K562 (cell line): ENCODE measurements around the gene OBP2A. TPM values are rescaled to one million over a fixed set of nuclear protein-coding genes. Genes with fewer than 3 reads are reported as not detected.

Source experiments
- ARID3A ChIP-seq: IDR thresholded peaks from 2 replicates; pipeline ENCODE4 v1.6.1; 2012; ENCODE audit warnings: low read depth, low read length, improper control_type of control experiment, borderline replicate concordance
- BHLHE40 ChIP-seq: IDR thresholded peaks from 2 replicates; pipeline ENCODE4 v1.6.1; 2011; ENCODE audit warnings: low read length, improper control_type of control experiment
- DLX4 ChIP-seq: fragments of 250-450 bp; sonication (Bioruptor Pico); IDR thresholded peaks from 2 replicates; pipeline ENCODE4 v1.6.1; 2021; ENCODE audit warnings: mild to moderate bottlenecking
- ETV1 ChIP-seq: fragments of 450-650 bp; conservative IDR thresholded peaks from 2 replicates; pipeline ENCODE4 v1.6.1; 2016; ENCODE audit warnings: missing genetic modification characterization, control low read depth, low read depth, missing compliant biosample characterization
- NR4A1 ChIP-seq, 2 experiments: fragments of 250-450 bp in 1 of 2; fragments of 450-650 bp in 1 of 2; sonication (Bioruptor Pico) in 1 of 2; IDR thresholded peaks; 2 replicates each; pipeline versions ENCODE4 v1.4.0 to v1.6.1; 2016 to 2020; ENCODE audit warnings: mild to moderate bottlenecking in 2 of 2, missing compliant biosample characterization in 1 of 2, missing genetic modification characterization in 1 of 2, moderate library complexity in 1 of 2
- PTBP1 ChIP-seq: fragments of 200-400 bp; formaldehyde crosslinking; IDR thresholded peaks from 2 replicates; pipeline ENCODE4 v1.6.1; 2017; ENCODE audit warnings: low read depth, low read length
- SMARCA4 ChIP-seq: fragments of 450-650 bp; IDR thresholded peaks from 2 replicates; pipeline ENCODE4 v1.6.1; 2016
- STAT5B ChIP-seq: fragments of 250-450 bp; sonication (Bioruptor Pico); IDR thresholded peaks from 2 replicates; pipeline ENCODE4 v1.8.0; 2021; ENCODE audit warnings: mild to moderate bottlenecking, inconsistent platforms
- TAF1 ChIP-seq: IDR thresholded peaks from 2 replicates; pipeline ENCODE4 v1.6.1; 2011; ENCODE audit warnings: mild to moderate bottlenecking, low read length, moderate library complexity; ENCODE audit not compliant: insufficient read depth, control insufficient read depth, severe bottlenecking; ENCODE audit errors: extremely low read depth
- TBL1XR1 ChIP-seq, 2 experiments: IDR thresholded peaks; 2 replicates each; pipeline ENCODE4 v1.6.1; 2012; ENCODE audit warnings: improper control_type of control experiment in 2 of 2, low read length in 2 of 2, mild to moderate bottlenecking in 1 of 2
- XRCC3 ChIP-seq: fragments of 450-650 bp; IDR thresholded peaks from 2 replicates; pipeline ENCODE4 v1.6.1; 2017; ENCODE audit warnings: mild to moderate bottlenecking, moderate library complexity
- ZNF239 ChIP-seq: fragments of 250-450 bp; sonication (Bioruptor Pico); IDR thresholded peaks from 2 replicates; pipeline ENCODE4 v1.4.0; 2020; ENCODE audit warnings: mild to moderate bottlenecking
- ZNF354B ChIP-seq: fragments of 250-450 bp; sonication (Bioruptor Pico); IDR thresholded peaks from 2 replicates; pipeline ENCODE4 v1.4.0; 2020
- polyA plus RNA-seq, 8 experiments: library from polyadenylated mRNA; depleted of rRNA in 4 of 8; stranded (reverse) in 5 of 8; unstranded in 3 of 8; fragments of >200 nt; fragmentation: Nextera tagmentation in 2 of 8; fragmentation: Illumina TruSeq in 1 of 8; extraction: Ambion mirVana in 2 of 8; extraction: Trizol in 1 of 8; gene quantifications; 2 replicates each; pipeline versions ENCODE4 v1.2.1 to v1.2.3, GENCODE V29; 2011 to 2014; ENCODE audit warnings: inconsistent platforms in 1 of 8, missing spikeins in 1 of 8
- total RNA-seq, 7 experiments: library from RNA; depleted of rRNA in 6 of 7; stranded (reverse); fragments of >200 nt in 6 of 7; fragmentation: Illumina TruSeq in 2 of 7; extraction: Trizol in 2 of 7; gene quantifications; 2 replicates each; pipeline versions ENCODE4 v1.2.1 to v1.2.3, GENCODE V29; 2011 to 2021; ENCODE audit warnings: low replicate concordance in 1 of 7
- TF ChIP-seq, protein P1 (sequence below): sonication (generic); formaldehyde crosslinking; IDR thresholded peaks from 2 replicates; pipeline ENCODE4 v1.8.0; 2022; ENCODE audit warnings: mild to moderate bottlenecking, missing genetic modification reagents
- TF ChIP-seq, protein P2 (sequence below): fragments of 200-800 bp; sonication (Bioruptor generic); IDR thresholded peaks from 2 replicates; pipeline ENCODE4 v1.6.1; 2016; ENCODE audit warnings: missing genetic modification characterization, missing compliant biosample characterization

The OBP2A gene
- total and polyA plus RNA-seq, 9 of the 15 experiments (the other 6 are each of a cell fraction or from before 2014, with no cell fraction given): not detected

DNA sequence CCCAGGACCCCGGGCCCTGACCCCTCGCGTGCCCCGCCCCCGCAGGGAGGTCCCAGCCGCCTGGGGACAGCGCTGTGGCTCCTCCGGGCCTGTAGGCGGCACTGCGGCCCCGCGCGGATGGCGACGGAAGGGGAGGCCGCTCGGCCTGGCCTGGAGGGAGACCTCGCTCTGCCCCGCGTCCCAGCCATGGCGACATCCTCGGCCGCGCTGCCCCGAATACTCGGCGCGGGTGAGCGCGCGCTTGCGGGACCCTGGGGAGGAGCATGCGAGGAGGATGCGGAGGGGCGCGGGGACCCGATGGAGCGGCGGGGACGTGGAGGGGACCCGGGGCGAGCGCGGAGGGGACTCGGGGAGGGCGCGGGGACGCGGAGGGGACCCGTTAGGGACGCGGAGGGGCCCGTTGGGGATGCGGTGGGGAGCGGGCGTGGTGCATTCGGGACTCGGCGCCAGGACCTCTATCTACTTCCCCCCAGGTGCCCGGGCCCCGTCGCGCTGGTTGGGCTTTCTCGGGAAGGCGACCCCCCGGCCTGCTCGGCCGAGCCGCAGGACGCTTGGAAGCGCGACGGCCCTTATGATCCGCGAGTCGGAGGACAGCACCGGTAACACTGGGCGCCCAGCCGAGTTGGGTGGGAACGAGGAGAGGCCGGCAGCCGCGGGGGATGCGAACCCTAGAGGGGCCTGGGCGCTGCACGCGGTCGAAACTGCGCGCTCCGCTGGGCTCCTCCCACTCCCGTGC, 45.2 kb upstream of the OBP2A start, which contains the start of gene MRPS2 (continued):
- TF ChIP-seq BHLHE40 (peak; percentile 94), XRCC3 (no peak), ARID3A (no peak), TBL1XR1 (IDR thresholded peaks at IDR 0.05; ENCODE audit: low read length in 2 of 2) (peak in 1 of 2 experiments; percentile 38; a peak in 1 of 4 replicates), ETV1 (tag) (peak; percentile 58), PTBP1 (no peak), NR4A1 (CRISPR knock-in tag; IDR thresholded peaks at IDR 0.05) (no peak), NR4A1 (tag; IDR thresholded peaks at IDR 0.05) (no peak), DLX4 (CRISPR knock-in tag) (no peak), TAF1 (peak; percentile 90), ZNF239 (no peak), SMARCA4 (no peak), ZNF354B (no peak), STAT5B (CRISPR knock-in tag) (no peak)
- TF ChIP-seq, protein P1, sequence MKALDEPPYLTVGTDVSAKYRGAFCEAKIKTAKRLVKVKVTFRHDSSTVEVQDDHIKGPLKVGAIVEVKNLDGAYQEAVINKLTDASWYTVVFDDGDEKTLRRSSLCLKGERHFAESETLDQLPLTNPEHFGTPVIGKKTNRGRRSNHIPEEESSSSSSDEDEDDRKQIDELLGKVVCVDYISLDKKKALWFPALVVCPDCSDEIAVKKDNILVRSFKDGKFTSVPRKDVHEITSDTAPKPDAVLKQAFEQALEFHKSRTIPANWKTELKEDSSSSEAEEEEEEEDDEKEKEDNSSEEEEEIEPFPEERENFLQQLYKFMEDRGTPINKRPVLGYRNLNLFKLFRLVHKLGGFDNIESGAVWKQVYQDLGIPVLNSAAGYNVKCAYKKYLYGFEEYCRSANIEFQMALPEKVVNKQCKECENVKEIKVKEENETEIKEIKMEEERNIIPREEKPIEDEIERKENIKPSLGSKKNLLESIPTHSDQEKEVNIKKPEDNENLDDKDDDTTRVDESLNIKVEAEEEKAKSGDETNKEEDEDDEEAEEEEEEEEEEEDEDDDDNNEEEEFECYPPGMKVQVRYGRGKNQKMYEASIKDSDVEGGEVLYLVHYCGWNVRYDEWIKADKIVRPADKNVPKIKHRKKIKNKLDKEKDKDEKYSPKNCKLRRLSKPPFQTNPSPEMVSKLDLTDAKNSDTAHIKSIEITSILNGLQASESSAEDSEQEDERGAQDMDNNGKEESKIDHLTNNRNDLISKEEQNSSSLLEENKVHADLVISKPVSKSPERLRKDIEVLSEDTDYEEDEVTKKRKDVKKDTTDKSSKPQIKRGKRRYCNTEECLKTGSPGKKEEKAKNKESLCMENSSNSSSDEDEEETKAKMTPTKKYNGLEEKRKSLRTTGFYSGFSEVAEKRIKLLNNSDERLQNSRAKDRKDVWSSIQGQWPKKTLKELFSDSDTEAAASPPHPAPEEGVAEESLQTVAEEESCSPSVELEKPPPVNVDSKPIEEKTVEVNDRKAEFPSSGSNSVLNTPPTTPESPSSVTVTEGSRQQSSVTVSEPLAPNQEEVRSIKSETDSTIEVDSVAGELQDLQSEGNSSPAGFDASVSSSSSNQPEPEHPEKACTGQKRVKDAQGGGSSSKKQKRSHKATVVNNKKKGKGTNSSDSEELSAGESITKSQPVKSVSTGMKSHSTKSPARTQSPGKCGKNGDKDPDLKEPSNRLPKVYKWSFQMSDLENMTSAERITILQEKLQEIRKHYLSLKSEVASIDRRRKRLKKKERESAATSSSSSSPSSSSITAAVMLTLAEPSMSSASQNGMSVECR (CRISPR knock-in tag): peak; percentile 72
- TF ChIP-seq, protein P2, sequence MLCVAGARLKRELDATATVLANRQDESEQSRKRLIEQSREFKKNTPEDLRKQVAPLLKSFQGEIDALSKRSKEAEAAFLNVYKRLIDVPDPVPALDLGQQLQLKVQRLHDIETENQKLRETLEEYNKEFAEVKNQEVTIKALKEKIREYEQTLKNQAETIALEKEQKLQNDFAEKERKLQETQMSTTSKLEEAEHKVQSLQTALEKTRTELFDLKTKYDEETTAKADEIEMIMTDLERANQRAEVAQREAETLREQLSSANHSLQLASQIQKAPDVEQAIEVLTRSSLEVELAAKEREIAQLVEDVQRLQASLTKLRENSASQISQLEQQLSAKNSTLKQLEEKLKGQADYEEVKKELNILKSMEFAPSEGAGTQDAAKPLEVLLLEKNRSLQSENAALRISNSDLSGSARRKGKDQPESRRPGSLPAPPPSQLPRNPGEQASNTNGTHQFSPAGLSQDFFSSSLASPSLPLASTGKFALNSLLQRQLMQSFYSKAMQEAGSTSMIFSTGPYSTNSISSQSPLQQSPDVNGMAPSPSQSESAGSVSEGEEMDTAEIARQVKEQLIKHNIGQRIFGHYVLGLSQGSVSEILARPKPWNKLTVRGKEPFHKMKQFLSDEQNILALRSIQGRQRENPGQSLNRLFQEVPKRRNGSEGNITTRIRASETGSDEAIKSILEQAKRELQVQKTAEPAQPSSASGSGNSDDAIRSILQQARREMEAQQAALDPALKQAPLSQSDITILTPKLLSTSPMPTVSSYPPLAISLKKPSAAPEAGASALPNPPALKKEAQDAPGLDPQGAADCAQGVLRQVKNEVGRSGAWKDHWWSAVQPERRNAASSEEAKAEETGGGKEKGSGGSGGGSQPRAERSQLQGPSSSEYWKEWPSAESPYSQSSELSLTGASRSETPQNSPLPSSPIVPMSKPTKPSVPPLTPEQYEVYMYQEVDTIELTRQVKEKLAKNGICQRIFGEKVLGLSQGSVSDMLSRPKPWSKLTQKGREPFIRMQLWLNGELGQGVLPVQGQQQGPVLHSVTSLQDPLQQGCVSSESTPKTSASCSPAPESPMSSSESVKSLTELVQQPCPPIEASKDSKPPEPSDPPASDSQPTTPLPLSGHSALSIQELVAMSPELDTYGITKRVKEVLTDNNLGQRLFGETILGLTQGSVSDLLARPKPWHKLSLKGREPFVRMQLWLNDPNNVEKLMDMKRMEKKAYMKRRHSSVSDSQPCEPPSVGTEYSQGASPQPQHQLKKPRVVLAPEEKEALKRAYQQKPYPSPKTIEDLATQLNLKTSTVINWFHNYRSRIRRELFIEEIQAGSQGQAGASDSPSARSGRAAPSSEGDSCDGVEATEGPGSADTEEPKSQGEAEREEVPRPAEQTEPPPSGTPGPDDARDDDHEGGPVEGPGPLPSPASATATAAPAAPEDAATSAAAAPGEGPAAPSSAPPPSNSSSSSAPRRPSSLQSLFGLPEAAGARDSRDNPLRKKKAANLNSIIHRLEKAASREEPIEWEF (CRISPR knock-in tag): no peak
